GM20431 (cell line): ENCODE data around the gene STXBP3.

Source experiments
- in situ Hi-C: fragments of 300-500 bp; cut with MseI, MboI; formaldehyde crosslinking; loops from one replicate; pipeline ENCODE4 v1.15.0; 2020; ENCODE audit warnings: low sequenced_read_pairs; ENCODE audit not compliant: unreplicated experiment

The STXBP3 gene

DNA sequence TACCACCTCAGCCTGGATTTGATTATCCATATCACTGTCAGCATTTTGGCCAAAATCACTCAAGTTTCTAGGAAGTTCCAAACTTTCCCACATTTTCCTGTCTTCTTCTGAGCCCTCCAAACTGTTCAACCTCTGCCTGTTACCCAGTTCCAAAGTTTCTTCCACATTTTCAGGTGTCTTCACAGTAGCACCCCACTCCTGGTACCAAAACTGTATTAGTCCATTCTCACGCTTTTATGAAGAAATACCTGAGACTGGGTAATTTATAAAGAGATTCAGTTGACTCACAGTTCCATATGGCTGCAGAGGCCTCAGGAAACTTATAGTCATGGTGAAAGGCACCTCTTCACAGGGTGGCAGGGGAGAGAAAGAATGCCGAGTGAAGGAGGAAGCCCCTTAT, 39.4 kb downstream of the STXBP3 start:
- in situ Hi-C loops, result no loop called here

DNA sequence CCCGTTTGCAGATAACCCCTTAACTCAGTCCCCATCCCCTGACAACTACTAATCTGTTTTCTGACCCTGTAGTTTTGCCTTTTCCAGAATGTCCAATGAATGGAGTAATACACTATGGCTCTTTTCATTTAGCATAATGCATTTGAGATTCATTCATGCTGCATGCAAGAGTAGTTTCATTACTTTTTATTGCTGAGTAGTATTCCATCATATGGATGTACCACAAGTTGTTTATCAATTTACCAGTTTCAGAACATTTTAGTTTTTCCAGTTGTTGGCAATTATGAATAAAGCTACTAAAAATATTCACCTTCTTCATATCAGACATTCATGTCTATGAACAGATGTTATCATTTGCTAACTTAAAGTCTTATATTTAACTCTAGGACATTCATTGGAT, 45.3 kb downstream of the STXBP3 start:
- in situ Hi-C loops, result no loop called here

DNA sequence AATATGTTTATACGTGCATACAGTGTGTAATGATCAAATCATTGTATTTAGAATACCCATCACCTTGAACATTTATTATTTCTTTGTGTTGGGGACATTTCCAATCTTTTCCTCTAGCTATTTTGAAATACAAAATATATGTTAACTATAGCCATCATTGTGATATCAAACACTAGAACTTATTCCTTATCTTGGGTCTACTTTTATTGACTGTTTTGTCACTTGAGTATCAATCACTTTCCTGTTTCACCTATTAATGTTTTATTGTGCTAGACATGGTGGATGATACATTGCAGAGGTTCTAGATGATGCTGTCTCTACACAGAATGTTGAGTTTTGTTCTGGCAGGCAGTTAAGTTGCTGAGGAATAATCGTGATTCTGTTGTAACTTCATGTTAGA, 45.9 kb downstream of the STXBP3 start:
- in situ Hi-C loops, result no loop called here

DNA sequence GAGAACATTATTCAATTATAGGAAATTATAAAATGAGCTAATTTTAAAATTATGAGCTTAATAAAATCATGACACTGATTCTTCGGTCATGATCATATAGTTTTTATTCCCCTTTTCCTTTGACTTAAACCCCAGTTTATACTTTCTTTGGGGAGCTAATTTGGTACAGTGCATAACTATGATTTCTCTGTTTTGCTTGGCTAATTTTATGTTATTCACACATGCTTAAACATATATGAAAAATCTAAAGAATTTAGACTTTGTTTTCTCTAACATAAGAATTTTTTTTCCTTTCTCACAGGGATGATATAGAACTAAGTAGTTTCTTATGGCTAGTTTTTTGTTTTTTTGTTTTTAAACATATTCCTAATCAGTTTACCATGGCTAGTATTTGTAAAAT, 52.5 kb downstream of the STXBP3 start:
- in situ Hi-C loops, result no loop called here

DNA sequence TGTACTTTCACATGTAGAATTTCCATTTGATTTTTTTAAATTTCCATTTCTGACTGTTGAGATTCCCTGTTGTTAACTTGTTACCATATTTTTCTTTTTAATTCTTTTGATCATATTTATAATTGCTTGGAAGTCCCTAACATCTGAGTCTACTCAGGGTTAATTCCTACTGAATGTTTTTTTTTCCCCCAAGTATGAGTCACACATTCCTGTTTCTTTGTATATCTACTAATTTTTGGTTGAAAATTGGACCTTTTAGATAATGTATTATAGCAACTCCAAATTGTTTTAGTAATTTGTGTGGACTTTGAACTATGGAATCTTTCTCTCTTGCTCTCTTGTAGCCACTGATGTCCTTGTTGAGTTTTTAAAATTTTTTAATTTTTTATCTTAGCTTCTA, 54.6 kb downstream of the STXBP3 start:
- in situ Hi-C loops, result no loop called here

DNA sequence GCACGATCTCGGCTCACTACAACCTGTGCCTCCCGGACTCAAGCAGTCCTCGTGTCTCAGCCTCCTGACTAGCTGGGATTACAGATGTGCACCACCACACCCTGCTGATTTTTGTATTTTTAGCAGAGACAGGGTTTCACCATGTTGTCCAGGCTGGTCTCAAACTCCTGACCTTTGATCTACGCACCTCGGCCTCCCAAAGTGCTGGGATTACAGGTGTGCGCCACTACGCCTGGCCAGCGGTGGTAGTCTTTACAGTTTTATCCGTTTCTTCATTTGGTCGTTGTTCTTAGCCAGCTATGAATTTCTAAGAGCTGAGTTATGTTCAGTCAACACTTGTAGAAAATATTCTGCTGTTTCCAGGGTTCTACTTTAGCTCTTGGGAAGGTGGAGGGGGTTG, 57.1 kb downstream of the STXBP3 start:
- in situ Hi-C loops, result no loop called here

DNA sequence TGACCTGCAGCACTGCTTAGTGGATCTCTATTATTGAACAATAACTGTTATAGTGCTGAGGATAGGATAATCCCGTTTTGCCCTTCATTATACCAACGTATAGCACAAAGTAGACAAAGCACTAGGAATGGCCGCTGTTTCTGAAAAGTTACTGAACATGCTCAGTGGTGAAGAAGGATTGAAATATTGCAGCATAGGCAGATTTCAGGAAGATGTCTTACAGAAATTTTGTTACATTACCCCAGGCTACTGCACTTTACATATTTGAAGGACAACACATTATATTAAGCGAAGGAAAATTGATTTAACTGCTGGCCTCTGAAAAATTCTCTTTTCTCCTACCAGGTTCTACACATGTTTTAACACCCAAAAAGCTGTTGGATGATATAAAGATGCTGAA, 62.0 kb downstream of the STXBP3 start:
- in situ Hi-C loops, result no loop called here

DNA sequence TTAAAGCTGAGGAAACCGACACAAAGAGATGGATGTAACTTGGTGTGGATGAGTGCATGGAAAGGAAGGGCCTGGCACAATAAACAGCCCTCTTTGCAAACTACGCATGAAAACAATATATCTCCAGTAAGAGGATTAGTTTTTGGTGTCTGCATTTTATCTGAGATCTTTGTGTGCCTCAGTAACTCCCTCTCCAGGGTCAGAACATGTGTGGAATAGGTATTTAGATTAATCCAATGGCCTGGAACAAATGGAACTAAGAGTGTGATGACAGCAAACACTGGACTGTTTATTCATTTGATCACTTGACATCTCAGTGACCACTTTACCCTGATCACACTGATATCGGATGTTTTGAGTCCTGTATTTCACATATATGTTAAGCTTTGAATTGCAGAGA, 65.1 kb downstream of the STXBP3 start:
- in situ Hi-C loops, result no loop called here

DNA sequence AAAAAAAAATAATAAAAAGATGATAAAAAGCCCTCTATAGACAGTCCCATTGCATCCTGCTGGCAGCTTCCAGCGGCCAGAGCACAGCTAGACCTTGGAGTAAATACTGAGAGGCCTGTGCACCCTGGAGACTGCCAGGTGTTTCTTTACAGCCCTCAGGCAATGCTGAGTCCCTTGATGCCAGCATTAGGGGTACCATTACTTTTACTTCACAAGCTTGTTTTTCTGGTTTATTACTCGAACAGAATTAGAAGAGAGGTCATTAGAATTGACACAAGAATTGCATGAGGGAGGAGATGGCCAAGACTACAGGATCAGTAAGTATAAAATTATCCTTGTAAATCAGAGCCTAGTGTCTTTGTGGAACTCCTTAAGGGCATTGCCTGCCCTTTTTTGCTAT, 66.9 kb downstream of the STXBP3 start:
- in situ Hi-C loops, result no loop called here

DNA sequence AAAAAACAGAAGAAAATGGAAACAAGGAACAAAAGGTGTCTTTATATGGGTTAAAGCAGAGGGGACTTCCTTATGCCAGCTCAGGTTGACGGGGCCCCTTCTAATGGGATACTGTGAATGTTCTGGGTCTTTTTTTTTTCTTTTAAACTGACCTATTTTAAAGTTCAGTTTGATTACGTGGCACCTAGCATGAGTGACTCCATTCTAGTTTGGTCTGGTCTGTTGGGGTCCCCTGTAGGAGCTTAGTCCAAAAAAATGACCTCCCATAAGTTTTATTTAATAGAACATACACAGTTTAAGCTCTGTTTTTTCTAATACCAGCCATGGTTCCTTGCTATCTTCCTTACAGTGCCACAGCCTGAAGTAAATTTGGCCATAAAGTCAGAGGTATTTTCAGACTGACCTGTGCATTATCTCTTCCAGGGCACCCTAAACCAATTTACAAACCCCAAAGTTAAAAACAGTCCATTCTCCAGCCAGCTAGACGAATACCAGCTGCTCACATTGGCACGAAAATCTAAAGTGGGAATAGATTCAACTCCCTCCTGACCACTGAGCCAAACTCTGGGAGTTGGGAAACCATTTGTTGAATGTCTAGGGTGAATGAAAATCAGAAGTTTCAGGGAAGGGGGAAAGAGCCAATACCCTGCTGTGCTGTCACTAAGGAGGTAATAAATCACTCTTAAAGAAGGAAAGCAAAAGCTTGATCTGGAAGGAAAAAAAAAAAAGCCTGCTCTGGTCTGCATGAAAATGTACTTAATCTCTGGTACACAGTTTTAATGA, 68.1 kb downstream of the STXBP3 start:
- in situ Hi-C loops, result no loop called here

DNA sequence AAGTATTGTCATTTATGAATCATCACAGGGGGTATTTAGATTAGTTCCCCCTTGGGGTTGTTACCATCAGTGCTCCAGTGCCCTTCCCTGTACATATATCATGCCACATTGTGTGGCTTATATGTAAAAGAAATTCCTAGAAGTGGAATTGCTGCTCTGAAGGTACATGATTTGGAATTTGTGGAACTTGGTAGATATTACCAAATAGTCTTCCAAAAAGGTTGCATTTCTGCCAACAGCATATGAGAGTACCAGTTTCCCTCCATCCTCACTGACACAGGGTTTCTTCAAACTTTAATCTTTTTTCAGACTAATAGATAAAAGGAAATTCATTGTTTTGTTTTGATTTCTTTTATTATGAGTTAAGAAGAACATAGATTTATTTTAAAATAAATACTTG, 69.1 kb downstream of the STXBP3 start:
- in situ Hi-C loops, result no loop called here

DNA sequence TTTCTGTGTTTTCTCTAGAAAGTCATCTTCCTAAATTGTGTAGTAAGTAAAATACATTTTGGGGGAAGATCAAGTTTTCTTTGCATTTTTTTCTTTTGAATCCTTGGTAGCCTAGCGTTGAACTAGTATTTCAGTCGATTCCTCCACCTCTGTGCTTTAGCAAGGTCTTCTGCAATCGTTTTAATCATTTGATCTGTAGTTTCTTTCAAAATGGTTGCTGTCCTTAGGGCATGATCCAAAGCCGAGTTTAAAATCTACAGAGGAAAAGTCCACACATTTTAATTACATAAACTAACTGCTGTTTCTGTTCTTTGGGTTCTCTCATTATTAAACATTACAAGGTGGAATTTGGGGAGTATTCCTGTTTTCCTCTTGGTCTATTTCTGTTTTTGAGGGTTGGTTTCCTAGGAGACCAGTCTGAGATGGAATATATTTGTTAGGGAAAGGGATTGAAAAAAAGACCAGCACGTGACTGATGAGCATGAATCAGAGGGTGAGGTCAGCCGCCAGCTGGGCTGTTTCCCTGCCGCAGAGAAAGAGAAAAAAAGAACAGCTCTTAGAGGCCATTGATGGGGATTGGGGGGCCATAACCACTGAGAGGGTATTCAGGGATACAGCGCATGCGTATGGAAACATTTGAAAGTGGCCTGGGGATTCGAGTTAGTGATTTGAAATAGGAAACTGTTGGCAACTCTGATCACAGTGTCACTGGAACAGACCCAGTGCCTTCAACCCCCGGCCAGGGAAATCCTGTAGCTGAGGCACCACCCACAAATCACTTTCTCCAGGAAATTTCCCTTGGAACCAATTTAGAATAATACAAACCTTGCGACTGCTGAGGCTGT, 69.8 kb downstream of the STXBP3 start:
- in situ Hi-C loops, result no loop called here

DNA sequence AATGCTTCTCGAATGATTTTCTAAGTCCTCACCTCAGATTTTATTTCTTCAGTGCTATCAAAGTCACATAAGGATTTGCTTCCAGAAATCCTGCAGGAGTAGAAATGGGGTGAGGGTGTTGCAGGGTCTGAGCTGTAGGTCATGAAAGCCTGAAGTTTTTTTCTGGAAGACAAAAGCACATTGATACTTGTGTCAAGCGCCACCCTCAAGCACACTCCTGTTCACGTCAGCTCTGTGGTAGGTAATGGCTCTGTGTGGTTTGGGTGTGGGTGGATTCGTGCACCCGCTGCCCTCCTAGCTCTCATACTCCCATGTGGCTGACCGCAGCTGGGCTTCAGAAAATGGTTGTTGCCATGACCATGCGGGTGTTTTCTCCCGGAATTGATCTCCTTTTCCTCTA, 70.5 kb downstream of the STXBP3 start:
- in situ Hi-C loops, result no loop called here

DNA sequence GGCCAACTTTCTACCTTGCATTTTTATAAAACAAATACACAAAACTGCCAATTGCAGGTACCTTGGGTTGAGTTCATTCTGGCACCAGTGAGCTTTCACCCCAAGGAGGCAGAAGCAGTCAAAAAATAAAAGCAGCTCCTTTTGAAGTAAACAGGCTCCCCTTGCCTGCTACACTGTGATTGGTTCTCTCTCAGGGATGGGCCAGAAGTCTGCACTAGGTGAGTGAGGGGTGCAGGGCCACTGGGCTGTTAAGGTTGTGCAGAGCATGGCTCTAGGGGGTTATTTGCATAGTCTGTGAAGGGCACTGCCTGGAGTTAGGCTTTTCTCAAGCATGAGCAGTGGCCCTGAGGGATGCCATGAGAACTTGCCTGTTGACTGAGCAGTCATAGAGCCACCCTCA, 71.3 kb downstream of the STXBP3 start:
- in situ Hi-C loops, result no loop called here

DNA sequence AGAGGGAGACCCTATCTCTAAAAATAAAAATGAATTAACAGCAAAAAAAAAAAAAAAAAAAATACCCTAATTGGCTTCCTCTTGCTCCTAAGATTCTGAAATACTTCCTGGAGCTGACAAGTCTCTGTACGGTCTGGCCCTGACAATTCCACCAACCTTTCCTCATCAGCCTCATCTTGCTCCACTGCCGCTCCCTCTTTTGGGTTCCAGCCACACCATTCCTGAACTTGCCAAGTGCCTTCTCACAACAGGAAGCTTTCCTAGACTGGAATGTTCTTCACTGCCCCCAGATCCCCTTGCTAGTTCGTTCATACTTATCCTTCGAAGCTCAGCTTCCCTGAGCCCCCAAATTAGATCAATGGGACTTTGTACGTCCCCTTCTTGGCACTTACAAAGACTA, 73.4 kb downstream of the STXBP3 start:
- in situ Hi-C loops, result loop anchor here (10.0 kb wide), 1 partner anchor 75 kb away; no protein-coding TSS in a partner anchor

DNA sequence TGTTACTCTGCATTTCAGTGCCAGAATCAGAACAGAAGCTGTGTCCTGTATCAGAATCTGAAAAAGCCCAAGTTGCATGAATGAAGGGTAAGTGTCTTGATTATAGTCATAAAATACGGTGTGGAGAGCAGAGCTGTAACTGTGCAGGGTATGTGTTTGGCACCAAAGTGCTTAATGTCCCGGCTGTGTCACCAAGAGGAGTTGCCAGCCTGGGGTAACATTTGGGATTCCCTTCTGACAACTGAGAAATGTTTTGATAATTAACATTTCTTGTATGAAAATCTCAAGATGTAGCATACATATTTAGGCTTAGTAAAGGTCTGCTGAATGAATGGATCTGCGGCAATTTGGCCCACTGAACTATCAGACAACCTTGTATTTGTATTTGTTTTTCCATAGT, 77.2 kb downstream of the STXBP3 start:
- in situ Hi-C loops, result loop anchor here (10.0 kb wide), 1 partner anchor 71 kb away; no protein-coding TSS in a partner anchor

DNA sequence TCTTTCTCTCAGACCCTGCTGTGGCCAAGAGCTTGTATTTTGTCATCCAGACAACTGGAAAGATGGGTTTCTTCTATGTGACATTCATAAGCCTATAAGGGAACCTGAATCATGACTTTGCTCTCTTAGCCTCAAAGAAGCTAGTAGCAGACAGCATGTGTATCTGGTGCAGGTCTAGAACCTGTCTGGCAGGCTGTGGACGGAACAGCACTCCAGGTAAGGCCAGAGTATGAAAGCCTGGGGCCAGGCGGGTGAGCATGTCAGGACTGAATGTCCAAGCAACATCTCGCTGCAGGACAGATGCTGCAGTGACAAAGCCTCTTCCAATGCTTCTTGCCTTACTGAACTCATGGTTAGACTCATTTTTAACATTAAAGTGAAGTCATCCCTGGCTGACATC, 77.6 kb downstream of the STXBP3 start:
- in situ Hi-C loops, result loop anchor here (10.0 kb wide), 1 partner anchor 71 kb away; no protein-coding TSS in a partner anchor

DNA sequence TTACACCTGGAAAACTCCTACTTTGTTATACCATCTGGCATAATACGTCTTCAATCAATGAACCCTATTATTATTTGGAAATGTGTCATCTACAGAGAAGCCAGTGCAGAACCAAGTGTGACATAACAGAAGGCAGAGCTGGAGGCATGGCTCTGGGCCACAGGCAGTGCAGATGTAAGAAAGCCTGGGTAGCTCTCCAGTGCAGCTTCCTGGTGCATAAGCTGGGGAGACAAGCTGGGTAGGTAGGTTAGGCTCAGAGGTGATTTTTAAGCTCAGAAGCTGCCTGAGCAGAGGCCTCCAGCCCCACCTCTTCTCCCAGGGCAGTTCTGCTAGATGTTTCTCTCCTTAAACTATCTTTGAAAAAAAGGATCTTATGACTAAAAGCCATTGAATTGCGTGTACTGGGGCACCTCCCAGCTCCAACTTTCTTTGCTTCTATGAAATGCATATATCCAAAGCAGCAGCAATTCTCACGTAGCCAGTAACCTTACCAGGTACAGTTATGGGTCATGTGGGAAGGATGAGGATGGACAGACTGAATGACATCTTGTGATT, 79.7 kb downstream of the STXBP3 start:
- in situ Hi-C loops, result loop anchor here (10.0 kb wide), 1 partner anchor 69 kb away; no protein-coding TSS in a partner anchor

DNA sequence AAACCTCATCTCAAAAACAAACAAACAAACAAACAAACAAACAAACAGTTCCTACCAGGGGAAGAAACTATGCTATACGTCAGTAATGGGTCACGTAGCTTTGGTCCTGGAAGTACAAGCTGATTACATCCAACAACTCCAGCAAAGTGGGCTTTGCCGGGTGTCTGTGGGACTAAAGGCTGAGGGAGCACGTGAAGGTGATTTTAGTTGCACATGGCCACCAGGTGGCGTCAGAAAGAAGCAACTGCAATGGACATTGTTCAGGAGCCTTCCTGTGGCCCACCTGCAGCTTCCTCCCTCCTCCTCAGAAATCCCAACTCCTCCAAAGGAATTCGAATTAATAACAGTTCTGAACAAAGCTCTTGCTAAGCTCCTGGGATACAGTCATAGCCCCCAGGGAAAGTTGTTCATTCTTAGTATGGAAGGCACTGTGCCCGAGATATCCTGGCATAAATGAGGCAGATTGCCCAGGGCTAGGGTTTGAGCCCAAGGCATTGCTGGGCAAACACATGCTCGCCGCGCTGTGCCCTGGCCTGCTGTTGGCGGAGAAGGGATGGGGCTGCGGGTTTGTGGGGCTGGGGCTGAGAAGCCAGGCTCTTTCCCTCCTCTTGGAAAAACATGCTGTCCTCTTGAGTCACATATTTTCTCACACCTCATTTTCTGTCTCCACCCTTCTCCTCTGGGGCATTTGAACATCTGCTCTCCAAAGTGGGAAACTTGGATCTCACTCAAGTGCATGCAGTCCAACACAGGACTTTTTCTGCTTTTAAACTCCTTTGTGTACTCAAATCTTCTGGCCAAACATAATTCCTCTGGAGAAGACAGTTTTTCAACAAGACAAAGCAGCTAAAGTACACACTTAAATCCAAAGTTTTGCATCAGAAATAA, 81.8 kb downstream of the STXBP3 start:
- in situ Hi-C loops, result loop anchor here (10.0 kb wide), 1 partner anchor 66 kb away; no protein-coding TSS in a partner anchor

DNA sequence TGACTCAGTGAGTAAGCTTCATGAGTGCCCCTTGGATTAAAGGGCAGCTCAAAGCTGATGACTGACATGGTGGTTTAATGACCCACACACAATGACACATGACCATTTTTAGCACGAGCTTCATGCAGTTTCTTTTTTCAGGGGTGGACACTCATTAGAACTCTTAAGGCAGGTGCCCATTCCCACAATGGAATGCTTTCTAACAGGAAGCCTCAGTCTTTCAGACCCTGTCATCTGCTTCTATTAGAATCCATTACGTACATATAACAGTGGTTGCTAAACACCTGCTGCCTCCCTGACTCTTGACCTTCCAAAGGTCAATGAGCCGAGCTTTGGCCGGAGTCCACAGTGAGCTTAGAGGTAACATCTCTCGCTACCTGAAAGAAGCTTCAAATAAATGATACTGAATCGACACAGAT, 83.0 kb downstream of the STXBP3 start:
- in situ Hi-C loops, result loop anchor here (10.0 kb wide), 1 partner anchor 65 kb away; no protein-coding TSS in a partner anchor
